Ectodermal cell (in vitro differentiated cells): Measurements from ENCODE around the gene DNASE1.

ENCODE experiments used
- H3K27ac ChIP-seq: 2 replicates; pipeline ENCODE4 v1.7.0; 2013; ENCODE audit warnings: mild to moderate bottlenecking, low read depth, low read length; ENCODE audit not compliant: insufficient read depth, poor library complexity, severe bottlenecking
- H3K27me3 ChIP-seq: 2 replicates; pipeline ENCODE4 v1.7.0; 2013; ENCODE audit warnings: mild to moderate bottlenecking, low read length; ENCODE audit not compliant: insufficient read depth, control insufficient read depth, poor library complexity, severe bottlenecking
- H3K36me3 ChIP-seq: one replicate; pipeline ENCODE4 v1.7.0; 2013; ENCODE audit warnings: low read length; ENCODE audit not compliant: control insufficient read depth, insufficient read depth
- H3K4me1 ChIP-seq: one replicate; pipeline ENCODE4 v1.7.0; 2013; ENCODE audit warnings: low read length; ENCODE audit not compliant: control insufficient read depth, insufficient read depth
- H3K4me3 ChIP-seq: 2 replicates; pipeline ENCODE4 v1.7.0; 2013; ENCODE audit warnings: low read depth, low read length, control low read depth; ENCODE audit not compliant: insufficient read depth
- H3K9me3 ChIP-seq: 2 replicates; pipeline ENCODE4 v1.7.0; 2013; ENCODE audit warnings: mild to moderate bottlenecking, low read length, moderate library complexity; ENCODE audit not compliant: control insufficient read depth
- WGBS, 2 experiments: methylation state at CpG; one replicate each; pipeline ENCODE4 v1.1.7; 2013; ENCODE audit warnings: missing lambda C conversion rate in 2 of 2; 5-methylcytosine and 5-hydroxymethylcytosine counted together

DNASE1 gene

DNA sequence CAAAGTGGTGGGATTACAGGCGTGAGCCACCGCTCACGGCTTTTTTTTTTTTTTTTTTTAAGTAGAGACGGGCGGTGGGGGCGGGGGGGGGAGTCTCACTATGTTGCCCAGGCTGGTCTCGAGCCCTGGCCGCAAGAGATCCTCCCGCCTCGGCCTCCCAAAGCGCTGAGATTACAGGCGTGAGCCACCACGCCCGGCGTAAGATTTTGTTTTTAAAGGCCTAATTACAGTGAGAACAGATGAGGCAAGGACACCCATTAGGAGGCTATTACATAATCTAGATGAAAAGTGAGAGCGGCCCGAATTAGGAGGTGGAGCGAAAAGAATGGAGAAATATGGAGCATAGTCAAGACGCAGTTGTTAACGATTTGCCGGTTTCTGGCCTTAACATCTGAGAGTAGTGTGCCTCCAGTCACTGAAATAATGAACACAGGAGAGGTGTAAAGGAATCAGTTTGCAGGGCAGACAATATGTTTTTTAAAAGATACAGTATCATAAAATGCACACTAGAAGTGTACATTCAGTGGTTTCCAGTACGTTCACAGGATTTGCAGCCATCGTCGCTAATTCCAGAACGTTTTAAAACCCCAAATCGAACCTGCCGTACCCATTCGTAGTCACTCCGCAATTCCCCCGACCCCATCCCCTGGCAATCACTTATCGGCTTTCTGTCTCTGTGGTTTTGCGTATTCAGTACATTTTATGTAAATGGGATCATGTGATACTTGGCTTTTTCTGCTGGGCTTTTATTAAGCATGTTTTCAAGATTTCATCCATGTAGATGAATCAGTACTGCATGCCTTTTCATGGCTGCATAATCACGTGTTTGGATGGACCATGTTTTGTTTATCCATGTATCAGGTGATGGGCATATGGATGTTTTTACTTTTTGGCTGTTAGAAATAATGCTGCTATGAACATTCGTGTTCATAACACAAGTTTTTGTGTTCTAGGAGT is 41.7 kb upstream of the DNASE1 start:
- H3K4me1 ChIP-seq, result peaks cover 16% of the 10 kb centered on the region
- H3K27me3 ChIP-seq, result no peaks in the 10 kb centered on the region
- H3K9me3 ChIP-seq, result no peaks in the 10 kb centered on the region
- WGBS, 2 experiments, result 86 to 87% methylated on average over 34 of the region's 34 CpGs
- peak overlapping the region; percentile 89 for H3K4me3 ChIP-seq
- H3K36me3 ChIP-seq, result no peaks in the 10 kb centered on the region
- no peak overlapping the region for H3K27ac ChIP-seq

DNA sequence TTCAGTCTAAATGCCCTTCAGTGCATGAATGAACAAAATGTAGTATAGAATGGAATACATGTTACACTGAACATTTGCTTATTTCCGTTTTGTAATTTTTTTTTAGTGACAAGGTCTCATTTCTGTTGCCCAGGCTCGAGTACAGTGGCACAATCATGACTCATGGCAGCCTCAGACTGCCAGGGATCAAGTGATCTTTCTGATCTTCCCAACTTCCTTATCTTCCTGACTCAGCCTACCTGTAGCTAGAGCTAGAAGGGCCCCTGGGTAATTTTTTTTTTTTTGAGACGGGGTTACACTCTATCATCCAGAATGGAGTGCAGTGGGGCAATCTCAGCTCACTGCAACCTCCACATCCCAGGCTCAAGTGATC is 35.7 kb upstream of the DNASE1 start:
- H3K36me3 ChIP-seq, result no peaks in the 10 kb centered on the region
- H3K9me3 ChIP-seq, result no peaks in the 10 kb centered on the region
- WGBS, 2 experiments, result 92 to 93% methylated on average over 3 of the region's 3 CpGs
- no peak overlapping the region for H3K27ac ChIP-seq
- H3K4me1 ChIP-seq, result no peaks in the 10 kb centered on the region
- no peaks in the 10 kb centered on the region for H3K27me3 ChIP-seq
- no peak overlapping the region for H3K4me3 ChIP-seq

DNA sequence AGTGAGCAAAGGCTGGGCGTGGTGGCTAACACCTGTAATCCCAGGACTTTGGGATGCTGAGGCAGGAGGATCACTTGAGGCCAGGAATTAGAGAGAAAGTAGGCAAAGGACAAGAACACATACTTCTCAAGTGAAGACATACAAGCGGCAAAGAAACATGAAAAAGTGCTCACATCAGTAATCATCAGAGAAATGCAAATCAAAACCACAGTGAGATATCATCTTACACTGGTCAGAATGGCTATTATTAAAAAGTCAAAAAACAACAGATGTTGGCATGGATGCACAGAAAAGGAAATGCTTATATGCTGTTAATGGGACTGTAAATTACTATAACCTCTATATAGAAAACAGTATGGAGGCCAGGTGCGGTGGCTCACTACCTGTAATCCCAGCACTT is 30.8 kb upstream of the DNASE1 start:
- no peaks in the 10 kb centered on the region for H3K36me3 ChIP-seq
- no peak overlapping the region for H3K4me3 ChIP-seq
- 91 to 95% methylated on average over 3 of the region's 3 CpGs for WGBS, 2 experiments
- no peaks in the 10 kb centered on the region for H3K4me1 ChIP-seq
- no peak overlapping the region for H3K27ac ChIP-seq
- no peaks in the 10 kb centered on the region for H3K9me3 ChIP-seq
- H3K27me3 ChIP-seq, result no peaks in the 10 kb centered on the region

DNA sequence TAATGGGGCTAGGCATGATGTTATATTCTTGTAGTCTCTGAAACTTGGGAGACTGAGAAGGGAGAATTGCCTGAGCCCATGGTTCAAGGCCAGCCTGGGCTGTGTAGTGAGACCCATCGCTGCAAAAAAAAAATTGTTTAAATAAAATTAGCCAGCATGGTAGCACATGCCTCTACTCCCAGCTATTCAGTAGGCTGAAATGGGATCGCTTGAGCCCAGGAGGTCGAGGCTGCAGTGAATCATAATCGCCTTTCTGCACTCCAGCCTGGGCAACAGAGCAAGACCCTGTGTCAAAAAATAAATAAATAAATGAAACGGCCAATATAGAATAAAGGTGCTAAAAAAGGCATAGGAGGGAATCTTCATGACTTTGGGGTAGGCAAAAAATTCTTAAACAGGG is 29.2 kb upstream of the DNASE1 start:
- H3K4me1 ChIP-seq, result no peaks in the 10 kb centered on the region
- WGBS, 2 experiments, result 95 to 97% methylated on average over 5 of the region's 5 CpGs
- H3K4me3 ChIP-seq, result no peak overlapping the region
- no peaks in the 10 kb centered on the region for H3K36me3 ChIP-seq
- H3K27ac ChIP-seq, result no peak overlapping the region
- no peaks in the 10 kb centered on the region for H3K9me3 ChIP-seq
- H3K27me3 ChIP-seq, result no peaks in the 10 kb centered on the region

DNA sequence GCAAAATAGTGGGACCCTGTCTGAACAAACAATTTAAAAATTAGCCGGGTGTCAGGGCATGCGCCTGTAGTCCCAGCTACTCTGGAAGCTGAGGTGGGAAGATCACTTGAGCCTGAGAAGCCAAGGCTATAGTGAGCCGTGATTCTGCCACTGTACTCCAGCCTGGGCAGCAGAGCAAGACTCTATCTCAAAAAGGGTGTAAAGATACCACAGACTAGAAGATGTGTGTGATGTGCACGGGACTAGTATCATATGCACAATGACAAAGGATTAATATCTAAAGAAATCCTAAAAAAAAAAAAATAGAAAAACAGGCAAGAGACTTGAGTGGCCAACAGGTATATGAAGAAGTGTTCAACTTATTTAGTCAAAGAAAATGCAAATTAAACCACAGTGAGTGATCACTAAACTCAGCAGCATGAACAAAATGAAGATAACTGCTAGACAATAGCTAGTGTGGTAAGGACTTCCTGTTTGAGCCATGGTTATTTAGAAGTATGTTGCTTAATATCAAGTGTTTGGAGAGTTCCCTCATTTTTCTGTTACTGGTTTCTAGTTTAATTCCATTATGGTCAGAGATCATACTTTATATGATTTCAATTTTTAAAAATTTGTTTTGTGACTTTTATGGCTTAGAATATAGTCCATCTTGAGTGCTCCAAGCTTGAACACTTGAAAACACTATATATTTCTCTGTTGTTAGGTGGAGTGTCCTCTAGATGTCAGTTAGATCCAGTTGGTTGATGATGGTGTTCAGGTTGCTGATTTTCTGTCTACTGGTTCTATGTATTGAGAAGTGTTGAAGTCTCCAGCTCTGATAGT is 28.4 kb upstream of the DNASE1 start:
- Histone ChIP-seq H3K27ac (no peak overlapping the region), H3K27me3 (no peaks in the 10 kb centered on the region), H3K36me3 (no peaks in the 10 kb centered on the region), H3K4me1 (no peaks in the 10 kb centered on the region), H3K4me3 (no peak overlapping the region), H3K9me3 (no peaks in the 10 kb centered on the region)
- 91 to 96% methylated on average over 3 to 4 of the region's 4 CpGs for WGBS, 2 experiments

DNA sequence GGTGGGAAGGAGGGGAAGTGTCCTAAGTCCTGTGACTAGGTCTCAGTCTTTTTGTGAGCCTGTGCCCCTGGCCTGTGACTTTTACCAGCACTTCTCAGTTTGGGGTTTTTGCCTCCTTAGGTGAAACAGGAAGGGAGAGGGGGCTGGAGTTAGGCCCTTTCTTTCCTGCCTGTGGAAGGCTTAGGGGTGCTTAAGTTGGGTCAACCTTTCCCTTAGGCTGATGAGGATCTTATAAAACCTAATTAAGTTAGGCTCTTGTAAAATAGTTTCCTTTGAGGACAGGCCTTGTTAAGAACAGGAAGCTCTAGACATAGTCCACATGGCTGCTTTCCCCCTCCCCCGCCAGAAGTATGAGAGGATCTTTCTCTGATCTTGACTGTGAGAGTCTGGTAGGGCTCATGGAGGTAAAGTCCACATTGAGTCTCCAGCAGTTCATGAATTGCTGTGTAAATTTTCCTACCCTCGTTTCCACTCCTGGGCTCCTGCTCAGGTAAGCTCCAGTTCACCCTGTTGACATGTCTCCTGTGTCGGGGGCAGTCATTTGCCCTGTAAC is 17.0 kb upstream of the DNASE1 start:
- Histone ChIP-seq H3K36me3 (no peaks in the 10 kb centered on the region), H3K27ac (no peak overlapping the region), H3K9me3 (no peaks in the 10 kb centered on the region), H3K4me3 (no peak overlapping the region), H3K4me1 (peaks cover 4% of the 10 kb centered on the region), H3K27me3 (no peaks in the 10 kb centered on the region)
- WGBS, 2 experiments, result 83 to 84% methylated on average over 3 of the region's 3 CpGs

DNA sequence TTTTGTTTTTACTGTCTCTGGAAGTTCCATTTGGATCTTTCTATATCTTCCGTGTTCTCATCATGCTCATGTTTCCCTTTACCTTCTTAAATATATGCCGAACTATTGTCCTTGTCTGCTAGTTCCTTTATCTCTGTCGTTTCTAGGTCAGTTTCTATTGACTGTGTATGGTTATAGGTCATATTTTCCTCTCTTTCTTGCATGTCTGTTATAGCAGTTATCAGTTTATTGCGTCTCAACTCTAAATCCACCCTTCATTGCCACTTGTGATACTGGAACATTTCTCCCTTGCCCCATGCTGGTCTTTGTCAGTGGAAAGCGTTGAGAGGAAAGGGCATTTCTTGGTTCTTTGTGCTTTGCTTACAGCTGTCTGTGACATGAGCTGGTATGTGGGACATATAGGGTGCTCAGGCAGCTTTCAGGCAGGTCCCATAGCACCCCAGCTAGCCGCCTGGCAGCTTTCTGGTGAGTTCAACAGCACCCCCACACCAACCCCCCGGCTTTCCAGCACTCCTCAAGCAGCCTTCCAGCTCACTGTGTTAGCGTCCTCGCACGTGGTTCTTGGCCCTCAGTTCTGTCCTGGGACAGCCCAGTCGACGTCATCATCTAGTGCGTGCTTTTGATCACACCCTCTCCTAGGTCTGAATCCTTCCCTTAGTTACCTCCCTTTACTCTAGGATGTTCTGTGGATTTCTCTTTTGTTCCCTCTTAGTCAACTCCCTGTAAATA is 15.4 kb upstream of the DNASE1 start:
- Histone ChIP-seq H3K4me1 (peaks cover 4% of the 10 kb centered on the region), H3K36me3 (no peaks in the 10 kb centered on the region), H3K27ac (no peak overlapping the region), H3K9me3 (no peaks in the 10 kb centered on the region), H3K27me3 (no peaks in the 10 kb centered on the region), H3K4me3 (no peak overlapping the region)
- 82 to 84% methylated on average over 12 to 13 of the region's 13 CpGs for WGBS, 2 experiments

DNA sequence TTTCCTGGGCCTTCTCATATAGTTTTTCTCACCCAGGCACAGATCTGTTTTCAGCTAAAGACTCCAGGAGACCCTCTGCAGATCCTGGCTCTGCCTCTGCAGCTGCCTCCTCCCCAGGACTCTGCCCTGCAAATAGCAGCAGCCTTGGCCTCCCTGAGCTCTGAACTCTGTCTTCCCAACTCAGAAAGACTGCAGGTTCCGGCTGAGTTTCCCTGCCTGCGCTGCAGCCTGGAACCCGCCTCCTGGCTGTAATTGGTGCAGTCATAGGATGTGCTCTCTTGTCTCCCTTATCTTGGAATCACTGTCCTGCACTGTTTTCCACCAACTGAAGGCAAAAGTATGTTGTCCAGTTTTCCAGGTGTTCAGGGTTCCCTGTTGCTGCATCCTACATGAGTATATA is 14.3 kb upstream of the DNASE1 start:
- Histone ChIP-seq H3K9me3 (no peaks in the 10 kb centered on the region), H3K4me3 (no peak overlapping the region), H3K27ac (no peak overlapping the region), H3K4me1 (peaks cover 7% of the 10 kb centered on the region), H3K27me3 (no peaks in the 10 kb centered on the region), H3K36me3 (no peaks in the 10 kb centered on the region)
- 82 to 84% methylated on average over 3 of the region's 3 CpGs for WGBS, 2 experiments

DNA sequence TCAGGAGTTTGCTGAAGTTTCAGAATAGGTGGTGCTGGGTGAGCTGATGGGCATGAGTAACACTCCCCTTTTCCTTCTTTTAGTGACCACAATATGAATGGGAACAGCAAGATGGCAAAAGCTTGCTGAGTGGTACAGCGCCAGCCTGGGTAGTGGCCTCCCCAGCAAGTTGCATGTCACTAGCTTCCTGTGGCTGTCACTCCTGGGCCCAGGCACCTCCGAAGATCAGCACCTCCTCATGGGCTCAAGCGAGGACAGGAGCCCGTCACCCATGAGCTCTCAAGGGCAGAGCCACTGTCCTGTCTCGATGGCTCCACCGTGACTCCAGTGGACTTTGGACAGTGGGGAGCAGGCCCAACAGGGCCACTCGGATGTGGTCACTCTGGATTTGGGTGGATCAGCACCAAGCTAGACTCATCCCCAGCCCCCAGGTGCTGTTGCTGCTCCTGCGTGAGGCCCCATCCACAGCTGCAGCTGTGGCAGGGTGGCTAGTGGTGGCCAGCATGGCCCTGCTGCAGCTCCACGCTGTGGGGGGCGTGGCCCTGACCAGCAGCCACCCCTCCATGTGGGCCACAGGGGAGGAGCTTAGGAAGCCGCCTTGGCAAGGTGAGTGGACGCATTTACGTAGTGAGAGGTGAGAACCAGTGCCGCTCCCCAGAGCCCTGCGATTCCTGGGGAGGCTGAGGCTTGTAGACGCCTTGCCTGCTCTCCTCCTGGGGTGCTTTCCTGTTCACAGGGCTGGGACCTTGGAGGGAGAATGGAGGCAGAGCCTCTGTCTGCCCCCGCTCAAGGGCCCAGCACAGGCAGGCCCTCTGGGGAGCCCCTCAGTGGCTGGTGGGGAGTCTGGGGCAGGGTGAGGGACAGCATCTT is 13.6 kb upstream of the DNASE1 start:
- H3K36me3 ChIP-seq, result no peaks in the 10 kb centered on the region
- no peaks in the 10 kb centered on the region for H3K9me3 ChIP-seq
- no peaks in the 10 kb centered on the region for H3K27me3 ChIP-seq
- H3K27ac ChIP-seq, result no peak overlapping the region
- no peak overlapping the region for H3K4me3 ChIP-seq
- peaks cover 14% of the 10 kb centered on the region for H3K4me1 ChIP-seq
- 94% methylated on average over 17 of the region's 17 CpGs for WGBS, 2 experiments
